RWPE2 (cell line): ENCODE results near the gene COMTD1.

Experiments used
- ATAC-seq: fragments of 200-7000 bp; cut with Tn5 transposase; 3 replicates; pipeline ENCODE4 v1.9.1; 2021; ENCODE audit warnings: low read depth
- DNase-seq: peaks from one replicate; pipeline ENCODE4 v3.0.0-alpha.2; 2020; ENCODE audit warnings: low spot score
- H3K27ac ChIP-seq: fragments of 450-650 bp; 2 replicates; pipeline ENCODE4 v1.5.1; 2017; ENCODE audit warnings: mild to moderate bottlenecking; ENCODE audit not compliant: poor library complexity, severe bottlenecking
- H3K27me3 ChIP-seq: fragments of 250-450 bp; sonication (Bioruptor Pico); 2 replicates; pipeline ENCODE4 v1.5.1; 2021; ENCODE audit warnings: mild to moderate bottlenecking, moderate library complexity; ENCODE audit not compliant: insufficient read depth, poor library complexity, severe bottlenecking
- H3K36me3 ChIP-seq: fragments of 250-450 bp; sonication (Bioruptor Pico); 2 replicates; pipeline ENCODE4 v1.5.1; 2020; ENCODE audit warnings: low read depth, mild to moderate bottlenecking, moderate library complexity
- H3K4me1 ChIP-seq: fragments of 250-450 bp; sonication (Bioruptor Pico); 2 replicates; pipeline ENCODE4 v1.5.1; 2021; ENCODE audit warnings: mild to moderate bottlenecking, moderate library complexity; ENCODE audit not compliant: insufficient read depth, poor library complexity, severe bottlenecking
- H3K4me3 ChIP-seq: fragments of 250-450 bp; sonication (Bioruptor Pico); 2 replicates; pipeline ENCODE4 v1.5.1; 2021; ENCODE audit warnings: mild to moderate bottlenecking, moderate library complexity; ENCODE audit not compliant: severe bottlenecking
- H3K9me3 ChIP-seq: fragments of 250-450 bp; sonication (Bioruptor Pico); 2 replicates; pipeline ENCODE4 v1.5.1; 2021; ENCODE audit warnings: mild to moderate bottlenecking, moderate library complexity; ENCODE audit not compliant: severe bottlenecking
- CTCF ChIP-seq: fragments of 450-650 bp; IDR thresholded peaks from one replicate; pipeline ENCODE4 v1.5.1; 2017; ENCODE audit warnings: mild to moderate bottlenecking, moderate library complexity; ENCODE audit not compliant: poor library complexity, severe bottlenecking

Gene COMTD1

GRCh38 chr10:75230600-75231038 is 5.1 kb downstream of the COMTD1 start:
- no peaks in the 10 kb centered on the region for H3K9me3 ChIP-seq
- no peak overlapping the region for H3K4me3 ChIP-seq
- peaks cover 33% of the 10 kb centered on the region for H3K4me1 ChIP-seq
- ATAC-seq (peak; percentile 24; the same call in 2 of the 3 replicates), DNase-seq (peak; percentile 82)
- peak; percentile 97 for TF ChIP-seq CTCF
- no peaks in the 10 kb centered on the region for H3K27me3 ChIP-seq
- peak overlapping the region; percentile 81 for H3K27ac ChIP-seq
- peaks cover 73% of the 10 kb centered on the region for H3K36me3 ChIP-seq

GRCh38 chr10:75229971-75230370 is 5.8 kb downstream of the COMTD1 start:
- no peaks in the 10 kb centered on the region for H3K27me3 ChIP-seq
- H3K9me3 ChIP-seq = no peaks in the 10 kb centered on the region
- peaks cover 39% of the 10 kb centered on the region for H3K4me1 ChIP-seq
- DNase-seq (no peak), ATAC-seq (no peak)
- no peak overlapping the region for H3K4me3 ChIP-seq
- peak overlapping the region; percentile 81 for H3K27ac ChIP-seq
- peaks cover 79% of the 10 kb centered on the region for H3K36me3 ChIP-seq
- TF ChIP-seq CTCF = no peak

- H3K36me3 ChIP-seq = peaks cover 89% of the 10 kb centered on the region
These were observed 6.9 kb downstream of the COMTD1 start for GRCh38 chr10:75228834-75229233.

GRCh38 chr10:75228278-75228677 is 7.5 kb downstream of the COMTD1 start:
- peaks cover 48% of the 10 kb centered on the region for H3K4me1 ChIP-seq
- peaks cover 89% of the 10 kb centered on the region for H3K36me3 ChIP-seq
- H3K27ac ChIP-seq = peak overlapping the region; percentile 81
- ATAC-seq (no peak), DNase-seq (no peak)
- TF ChIP-seq CTCF = no peak
- no peak overlapping the region for H3K4me3 ChIP-seq
- H3K27me3 ChIP-seq = no peaks in the 10 kb centered on the region
- no peaks in the 10 kb centered on the region for H3K9me3 ChIP-seq

More at GRCh38 chr10:75228834-75229233, 6.9 kb downstream of the COMTD1 start:
- Histone ChIP-seq H3K27ac (peak overlapping the region; percentile 81), H3K9me3 (no peaks in the 10 kb centered on the region), H3K4me3 (no peak overlapping the region), H3K27me3 (no peaks in the 10 kb centered on the region), H3K4me1 (peaks cover 48% of the 10 kb centered on the region)
- ATAC-seq (no peak), DNase-seq (no peak)
- no peak for TF ChIP-seq CTCF

- Histone ChIP-seq H3K4me3 (no peak overlapping the region), H3K27me3 (no peaks in the 10 kb centered on the region), H3K36me3 (peaks cover 91% of the 10 kb centered on the region), H3K9me3 (no peaks in the 10 kb centered on the region), H3K27ac (peak overlapping the region; percentile 81), H3K4me1 (peaks cover 52% of the 10 kb centered on the region)
- DNase-seq (no peak), ATAC-seq (no peak)
- TF ChIP-seq CTCF = no peak
These were observed 9.1 kb downstream of the COMTD1 start for GRCh38 chr10:75226656-75227055.
